ENCODE data around the gene WASHC3. TPM values are rescaled to one million over a fixed set of nuclear protein-coding genes. Genes with fewer than 3 reads are reported as not detected.

Gene WASHC3
- total RNA-seq, 4 donors from 2014 or later, result 72.9 to 100 (median 91.7) TPM

- no peak for TF ChIP-seq CTCF (IDR thresholded peaks at IDR 0.05; ENCODE audit: low read depth)
Measured at GRCh38 chr12:102080842-102081241, 19.1 kb upstream of the WASHC3 start.

GRCh38 chr12:102069707-102070106 is 7.9 kb upstream of the WASHC3 start:
- no peak for TF ChIP-seq CTCF (IDR thresholded peaks at IDR 0.05; ENCODE audit: low read depth)

GRCh38 chr12:102067574-102068258 is 5.9 kb upstream of the WASHC3 start:
- no peak for TF ChIP-seq CTCF (IDR thresholded peaks at IDR 0.05; ENCODE audit: low read depth)

GRCh38 chr12:102064476-102064875 is 2.7 kb upstream of the WASHC3 start:
- no peak for TF ChIP-seq CTCF (IDR thresholded peaks at IDR 0.05; ENCODE audit: low read depth)

GRCh38 chr12:102063069-102063468 is 1.3 kb upstream of the WASHC3 start:
- no peak for TF ChIP-seq CTCF (IDR thresholded peaks at IDR 0.05; ENCODE audit: low read depth)

GRCh38 chr12:102062419-102062806 is 622 bp upstream of the WASHC3 start:
- no peak for TF ChIP-seq CTCF (IDR thresholded peaks at IDR 0.05; ENCODE audit: low read depth)

GRCh38 chr12:102061096-102061559 is 663 bp downstream of the WASHC3 start:
- no peak for TF ChIP-seq CTCF (IDR thresholded peaks at IDR 0.05; ENCODE audit: low read depth)

Measured in subcutaneous adipose tissue (tissue), 4 donors.